WERI-Rb-1 (cell line): Measurements from ENCODE around the gene IFNA14.
A peak's percentile ranks its signal among the peaks of the same experiment; 100 is the strongest.
"Not testable (repeated sequence)": the region's sequence is repeated elsewhere in the genome, so short reads cannot be mapped to it uniquely, and the experiment has no call there.

Source experiments
- DNase-seq: peaks from one replicate; pipeline ENCODE4 v3.0.0-alpha.2; 2020
- H3K27ac ChIP-seq: fragments of 250-450 bp; sonication (Bioruptor Pico); 2 replicates; pipeline ENCODE4 v1.5.1; 2020; ENCODE audit warnings: mild to moderate bottlenecking, moderate library complexity
- H3K27me3 ChIP-seq: fragments of 250-450 bp; sonication (Bioruptor Pico); 2 replicates; pipeline ENCODE4 v1.5.1; 2021; ENCODE audit warnings: mild to moderate bottlenecking, low read depth, moderate library complexity; ENCODE audit not compliant: insufficient read depth, severe bottlenecking
- H3K36me3 ChIP-seq: fragments of 250-450 bp; sonication (Bioruptor Pico); 2 replicates; pipeline ENCODE4 v1.5.1; 2020; ENCODE audit warnings: mild to moderate bottlenecking, moderate library complexity
- H3K4me3 ChIP-seq: 2 replicates; pipeline ENCODE4 v1.5.1; 2011; ENCODE audit warnings: low read depth, mild to moderate bottlenecking, control low read depth, low read length
- H3K9me3 ChIP-seq: fragments of 250-450 bp; sonication (Bioruptor Pico); 2 replicates; pipeline ENCODE4 v1.5.1; 2021; ENCODE audit warnings: mild to moderate bottlenecking, moderate library complexity; ENCODE audit not compliant: severe bottlenecking
- CTCF ChIP-seq: IDR thresholded peaks from 2 replicates; pipeline ENCODE4 v1.5.1; 2011; ENCODE audit warnings: low read depth, mild to moderate bottlenecking, control low read depth, inconsistent platforms, low read length

Gene IFNA14

GRCh38 chr9:21205204-21205603 lies 34.6 kb downstream of the IFNA14 start:
- TF ChIP-seq CTCF, result no peak

GRCh38 chr9:21202105-21202504 lies 37.7 kb downstream of the IFNA14 start, which contains the start of gene IFNA7:
Gene IFNA7, minus strand, starts transcription at chr9:21202205. Its CDS starts 40 bp downstream, at chr9:21202165.
- not testable (repeated sequence) for H3K27ac ChIP-seq, H3K27me3 ChIP-seq, H3K9me3 ChIP-seq, H3K36me3 ChIP-seq, H3K4me3 ChIP-seq, DNase-seq

More at GRCh38 chr9:21205204-21205603, 34.6 kb downstream of the IFNA14 start:
- H3K36me3 ChIP-seq, result no peaks in the 10 kb centered on the region
- no peak overlapping the region for H3K27ac ChIP-seq
- H3K9me3 ChIP-seq, result no peaks in the 10 kb centered on the region
- H3K4me3 ChIP-seq, result no peak overlapping the region
- DNase-seq, result no peak
- no peaks in the 10 kb centered on the region for H3K27me3 ChIP-seq

GRCh38 chr9:21194867-21195776 lies 44.7 kb downstream of the IFNA14 start:
- not testable (repeated sequence) for H3K27me3 ChIP-seq, H3K4me3 ChIP-seq
- peak; percentile 32 for DNase-seq

More at GRCh38 chr9:21194867-21195776, 44.7 kb downstream of the IFNA14 start:
- not testable (repeated sequence) for H3K9me3 ChIP-seq, H3K27ac ChIP-seq, H3K36me3 ChIP-seq
- peak; percentile 43; the same call in 1 of the 2 replicates for TF ChIP-seq CTCF
